Mesenchymal stem cell (in vitro differentiated cells and primary cell): ENCODE data around the gene PCSK2.

Source experiments
- DNase-seq: peaks from one replicate; pipeline ENCODE4 v3.0.0-alpha.2; 2013
- H2AFZ ChIP-seq: one replicate; pipeline ENCODE4 v1.6.1; 2013; ENCODE audit warnings: low read depth, mild to moderate bottlenecking, control low read depth, inconsistent platforms, low read length, moderate library complexity
- H2AK5ac ChIP-seq: 2 replicates; pipeline ENCODE4 v1.6.1; 2013; ENCODE audit warnings: low read length, moderate library complexity, mild to moderate bottlenecking, inconsistent platforms; ENCODE audit not compliant: severe bottlenecking
- H2BK120ac ChIP-seq: one replicate; pipeline ENCODE4 v1.6.1; 2013; ENCODE audit warnings: low read depth, mild to moderate bottlenecking, inconsistent platforms, low read length, moderate library complexity
- H2BK12ac ChIP-seq, 2 experiments: one replicate each; pipeline ENCODE4 v1.6.1; 2013; ENCODE audit warnings: inconsistent platforms in 2 of 2, low read length in 2 of 2, mild to moderate bottlenecking in 2 of 2, moderate library complexity in 2 of 2, control low read depth in 1 of 2
- H2BK15ac ChIP-seq: one replicate; pipeline ENCODE4 v1.6.1; 2013; ENCODE audit warnings: mild to moderate bottlenecking, low read depth, inconsistent platforms; ENCODE audit not compliant: poor library complexity, severe bottlenecking
- H2BK5ac ChIP-seq: 2 replicates; pipeline ENCODE4 v1.6.1; 2013; ENCODE audit warnings: low read depth, mild to moderate bottlenecking, low read length, control low read depth, inconsistent platforms; ENCODE audit not compliant: poor library complexity, severe bottlenecking
- H3K14ac ChIP-seq, 2 experiments: one replicate each; pipeline ENCODE4 v1.6.1; 2013; ENCODE audit warnings: inconsistent platforms in 2 of 2, low read length in 2 of 2, control low read depth in 1 of 2, mild to moderate bottlenecking in 1 of 2, moderate library complexity in 1 of 2
- H3K18ac ChIP-seq, 2 experiments: one replicate each; pipeline ENCODE4 v1.6.1; 2013; ENCODE audit warnings: inconsistent platforms in 2 of 2, low read length in 2 of 2, control low read depth in 1 of 2, low read depth in 1 of 2, mild to moderate bottlenecking in 1 of 2
- H3K23ac ChIP-seq, 2 experiments: one replicate each; pipeline ENCODE4 v1.6.1; 2013; ENCODE audit warnings: inconsistent platforms in 2 of 2, low read length in 2 of 2, mild to moderate bottlenecking in 2 of 2, moderate library complexity in 2 of 2, control low read depth in 1 of 2
- H3K27ac ChIP-seq: 2 replicates; pipeline ENCODE4 v1.5.1; 2013; ENCODE audit warnings: mild to moderate bottlenecking, moderate library complexity, low read length, control low read depth, inconsistent platforms; ENCODE audit not compliant: poor library complexity, severe bottlenecking
- H3K27me3 ChIP-seq, 2 experiments: 2 replicates each; pipeline versions ENCODE4 v1.6.1 to v1.7.0; 2013; ENCODE audit warnings: low read length in 2 of 2, mild to moderate bottlenecking in 2 of 2, moderate library complexity in 2 of 2, control low read depth in 1 of 2, inconsistent platforms in 1 of 2; ENCODE audit not compliant: control insufficient read depth in 1 of 2, insufficient read depth in 1 of 2
- H3K36me3 ChIP-seq, 2 experiments: 2 replicates each; pipeline versions ENCODE4 v1.6.1 to v1.7.0; 2013; ENCODE audit warnings: low read length in 2 of 2, control low read depth in 1 of 2, inconsistent platforms in 1 of 2, low read depth in 1 of 2, mild to moderate bottlenecking in 1 of 2; ENCODE audit not compliant: insufficient read depth in 2 of 2, control insufficient read depth in 1 of 2
- H3K4ac ChIP-seq, 2 experiments: one replicate each; pipeline ENCODE4 v1.6.1; 2013; ENCODE audit warnings: inconsistent platforms in 2 of 2, low read length in 2 of 2, mild to moderate bottlenecking in 2 of 2, moderate library complexity in 2 of 2, control low read depth in 1 of 2, low read depth in 1 of 2
- H3K4me1 ChIP-seq: 2 replicates; pipeline ENCODE4 v1.6.1; 2013; ENCODE audit warnings: low read depth, low read length, control low read depth; ENCODE audit not compliant: control insufficient read depth, insufficient read depth
- H3K4me2 ChIP-seq: 2 replicates; pipeline ENCODE4 v1.6.1; 2013; ENCODE audit warnings: low read length, mild to moderate bottlenecking, inconsistent platforms; ENCODE audit not compliant: poor library complexity, severe bottlenecking
- H3K4me3 ChIP-seq, 2 experiments: 2 replicates each; pipeline versions ENCODE4 v1.5.1 to v1.7.0; 2013; ENCODE audit warnings: low read length in 2 of 2, mild to moderate bottlenecking in 2 of 2, control low read depth in 1 of 2, low read depth in 1 of 2; ENCODE audit not compliant: insufficient read depth in 1 of 2
- H3K79me1 ChIP-seq: replicated peaks from 2 replicates; pipeline ENCODE4 v1.6.1; 2013; ENCODE audit warnings: mild to moderate bottlenecking, control low read depth, low read length, inconsistent platforms; ENCODE audit not compliant: poor library complexity, severe bottlenecking
- H3K9ac ChIP-seq: 2 replicates; pipeline ENCODE4 v1.7.0; 2013; ENCODE audit warnings: mild to moderate bottlenecking, low read length, moderate library complexity
- H3K9me3 ChIP-seq: 2 replicates; pipeline ENCODE4 v1.7.0; 2013; ENCODE audit warnings: mild to moderate bottlenecking, low read length; ENCODE audit not compliant: control insufficient read depth
- H4K8ac ChIP-seq: one replicate; pipeline ENCODE4 v1.6.1; 2013; ENCODE audit warnings: inconsistent platforms, mild to moderate bottlenecking, low read length, moderate library complexity
- H4K91ac ChIP-seq: one replicate; pipeline ENCODE4 v1.6.1; 2013; ENCODE audit warnings: mild to moderate bottlenecking, low read length, inconsistent platforms
- WGBS: methylation state at CpG from one replicate; pipeline ENCODE4 v1.1.7; 2013; ENCODE audit warnings: mixed read lengths; 5-methylcytosine and 5-hydroxymethylcytosine counted together

Gene PCSK2

GRCh38 chr20:17470521-17470920 lies 243.7 kb downstream of the PCSK2 start:
- WGBS: 70% methylated on average over 5 of the region's 5 CpGs
- Histone ChIP-seq H2BK12ac (no peak overlapping the region), H2BK120ac (no peak overlapping the region), H2BK5ac (no peak overlapping the region), H4K8ac (no peak overlapping the region), H2BK15ac (no peak overlapping the region), H4K91ac (no peak overlapping the region), H3K36me3 (no peaks in the 10 kb centered on the region), H3K14ac (no peak overlapping the region), H3K4me3 (no peak overlapping the region), H3K23ac (no peak overlapping the region), H3K79me1 (no peaks in the 10 kb centered on the region), H3K4ac (no peak overlapping the region), H2AFZ (no peak overlapping the region), H3K4me1 (no peaks in the 10 kb centered on the region), H3K9ac (no peak overlapping the region), H2AK5ac (no peak overlapping the region), H3K9me3 (no peaks in the 10 kb centered on the region), H3K4me2 (no peak overlapping the region), H3K27ac (no peak overlapping the region), H3K18ac (no peak overlapping the region), H3K27me3 (peaks cover 0 to 35% of the 10 kb centered on the region in 2 experiments)
- DNase-seq: no peak

GRCh38 chr20:17470973-17471372 lies 244.1 kb downstream of the PCSK2 start:
- H3K4me2 ChIP-seq: no peak overlapping the region
- H3K9me3 ChIP-seq: no peaks in the 10 kb centered on the region
- no peak overlapping the region for H2BK120ac ChIP-seq
- H2BK5ac ChIP-seq: no peak overlapping the region
- no peak overlapping the region for H4K8ac ChIP-seq
- H3K27me3 ChIP-seq: peaks cover 0 to 35% of the 10 kb centered on the region in 2 experiments
- no peak overlapping the region for H2AFZ ChIP-seq
- no peak overlapping the region for H3K23ac ChIP-seq
- no peaks in the 10 kb centered on the region for H3K4me1 ChIP-seq
- H3K79me1 ChIP-seq: no peaks in the 10 kb centered on the region
- no peak for DNase-seq
- no peak overlapping the region for H3K18ac ChIP-seq
- H2AK5ac ChIP-seq: no peak overlapping the region
- WGBS: 94% methylated on average over 6 of the region's 9 CpGs
- no peak overlapping the region for H3K9ac ChIP-seq
- no peak overlapping the region for H3K14ac ChIP-seq
- no peak overlapping the region for H3K4ac ChIP-seq
- H2BK12ac ChIP-seq: no peak overlapping the region
- no peak overlapping the region for H4K91ac ChIP-seq
- no peak overlapping the region for H2BK15ac ChIP-seq
- no peak overlapping the region for H3K27ac ChIP-seq
- H3K36me3 ChIP-seq: no peaks in the 10 kb centered on the region
- no peak overlapping the region for H3K4me3 ChIP-seq

- Histone ChIP-seq H3K4me3 (no peak overlapping the region), H2AFZ (no peak overlapping the region), H3K14ac (no peak overlapping the region), H3K9me3 (no peaks in the 10 kb centered on the region), H3K27me3 (peaks cover 0 to 35% of the 10 kb centered on the region in 2 experiments), H2BK120ac (no peak overlapping the region), H3K27ac (no peak overlapping the region), H4K8ac (no peak overlapping the region), H3K36me3 (no peaks in the 10 kb centered on the region), H3K23ac (no peak overlapping the region), H3K4me2 (no peak overlapping the region), H2BK12ac (no peak overlapping the region), H2AK5ac (no peak overlapping the region), H3K4ac (no peak overlapping the region), H3K18ac (no peak overlapping the region), H4K91ac (no peak overlapping the region), H2BK5ac (no peak overlapping the region), H3K79me1 (no peaks in the 10 kb centered on the region), H3K9ac (no peak overlapping the region), H2BK15ac (no peak overlapping the region), H3K4me1 (no peaks in the 10 kb centered on the region)
- 85% methylated on average over 8 of the region's 10 CpGs for WGBS
- no peak for DNase-seq
Measured at GRCh38 chr20:17471606-17472187, 244.9 kb downstream of the PCSK2 start.

- no peak overlapping the region for H3K18ac ChIP-seq
- no peak for DNase-seq
- H3K14ac ChIP-seq: no peak overlapping the region
- no peak overlapping the region for H4K91ac ChIP-seq
- H3K9ac ChIP-seq: no peak overlapping the region
- H2BK5ac ChIP-seq: no peak overlapping the region
- H2BK15ac ChIP-seq: no peak overlapping the region
- H2AFZ ChIP-seq: no peak overlapping the region
- H3K4me1 ChIP-seq: no peaks in the 10 kb centered on the region
- H2BK12ac ChIP-seq: no peak overlapping the region
- H3K27me3 ChIP-seq: peaks cover 0 to 35% of the 10 kb centered on the region in 2 experiments
- WGBS: 81% methylated on average over 6 of the region's 6 CpGs
- no peaks in the 10 kb centered on the region for H3K36me3 ChIP-seq
- H3K4ac ChIP-seq: no peak overlapping the region
- no peak overlapping the region for H2BK120ac ChIP-seq
- H2AK5ac ChIP-seq: no peak overlapping the region
- H4K8ac ChIP-seq: no peak overlapping the region
- no peak overlapping the region for H3K4me2 ChIP-seq
- no peaks in the 10 kb centered on the region for H3K79me1 ChIP-seq
- H3K9me3 ChIP-seq: no peaks in the 10 kb centered on the region
- H3K4me3 ChIP-seq: no peak overlapping the region
- H3K23ac ChIP-seq: no peak overlapping the region
- H3K27ac ChIP-seq: no peak overlapping the region
Measured at GRCh38 chr20:17473659-17474058, 246.8 kb downstream of the PCSK2 start.
